ENCODE measurements around the gene HSPB7. TPM values are rescaled to one million over a fixed set of nuclear protein-coding genes. Genes with fewer than 3 reads are reported as not detected.
A peak's percentile ranks its signal among the peaks of the same experiment; 100 is the strongest.
"Not testable (repeated sequence)": the region's sequence is repeated elsewhere in the genome, so short reads cannot be mapped to it uniquely, and the experiment has no call there.

The HSPB7 gene
- total RNA-seq, 1 experiment from 2014 or later = not detected

DNA sequence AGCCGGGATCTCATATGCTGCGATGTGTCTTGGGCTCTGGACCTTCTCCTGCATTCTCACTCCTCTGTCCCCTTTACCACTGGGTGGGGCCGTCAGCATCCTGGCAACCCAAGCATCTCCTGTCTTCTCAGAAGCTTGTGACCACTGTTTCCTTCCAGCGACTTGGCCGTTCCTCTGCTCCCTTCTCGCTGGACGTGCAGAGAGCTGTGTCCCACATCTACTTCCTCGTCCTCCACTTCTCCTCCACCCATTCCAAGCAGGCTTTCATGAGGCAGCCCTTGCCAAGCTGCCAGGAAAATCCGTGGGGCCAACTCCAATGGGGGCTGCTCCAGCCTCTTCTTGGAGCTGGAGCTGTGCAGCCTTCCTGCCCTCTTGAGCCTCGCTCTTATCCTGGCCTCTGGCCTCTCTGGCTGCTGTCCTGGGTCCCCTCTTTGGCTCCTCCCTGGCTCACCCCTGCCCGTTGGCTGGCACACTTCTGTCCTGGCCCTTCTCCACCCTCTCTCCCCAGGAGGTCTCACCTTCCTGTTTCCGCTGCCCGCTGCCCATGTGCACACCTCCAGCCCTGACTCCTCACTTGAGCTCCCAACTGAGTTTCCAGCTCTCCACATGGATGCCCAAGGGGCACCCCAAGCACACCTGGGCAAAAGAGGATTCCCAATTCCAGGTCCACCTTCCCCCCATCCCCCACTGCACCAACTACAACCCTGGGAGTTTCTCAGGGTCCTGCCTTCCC is 46.9 kb upstream of the HSPB7 start:
- no peak overlapping the region for H3K4me3 Mint-ChIP-seq (ENCODE audit: low read depth, unreplicated experiment)

DNA sequence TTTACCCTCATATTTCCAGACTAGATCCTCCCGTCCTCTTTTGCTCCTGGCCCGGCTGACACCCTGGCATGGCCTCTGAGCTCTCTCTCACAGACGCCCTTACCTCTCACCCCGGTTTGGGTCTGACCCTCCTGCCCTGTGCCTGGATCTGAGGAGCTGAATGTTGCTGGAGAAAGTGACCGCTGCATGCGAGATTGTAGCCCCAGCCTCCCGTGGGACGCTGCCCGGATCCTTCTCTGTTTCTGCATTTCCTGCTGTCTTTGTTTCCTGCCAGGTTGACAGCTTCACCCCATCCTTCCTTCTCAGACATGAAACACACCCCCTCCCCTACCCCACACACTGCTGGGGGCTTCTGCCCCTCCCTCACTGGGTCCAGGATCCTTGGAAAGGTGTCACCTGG is 46.1 kb upstream of the HSPB7 start:
- H3K27me3 Mint-ChIP-seq (ENCODE audit: unreplicated experiment) = peaks cover 40% of the 10 kb centered on the region
- no TSS peak for BruUV-seq (replicated peaks)
- DNase-seq = no peak
- peaks cover 21% of the 10 kb centered on the region for H3K4me1 Mint-ChIP-seq (ENCODE audit: low read depth, unreplicated experiment)
- H3K27ac Mint-ChIP-seq (ENCODE audit: unreplicated experiment) = no peak overlapping the region
- CTCF ChIA-PET = no interaction called here
- H3K9me3 Mint-ChIP-seq (ENCODE audit: low read depth, unreplicated experiment) = no peaks in the 10 kb centered on the region
- no peak overlapping the region for H3K4me3 Mint-ChIP-seq (ENCODE audit: low read depth, unreplicated experiment)
- H3K36me3 Mint-ChIP-seq (ENCODE audit: insufficient read depth, unreplicated experiment) = no peaks in the 10 kb centered on the region
- intact Hi-C loops (cut with micrococcal nuclease; ENCODE audit: unreplicated experiment) = no loop called here
- TF ChIP-seq CTCF (IDR thresholded peaks at IDR 0.05; ENCODE audit: unreplicated experiment) = no peak

More for the DNA sequence above, 46.9 kb upstream of the HSPB7 start:
- peaks cover 21% of the 10 kb centered on the region for H3K4me1 Mint-ChIP-seq (ENCODE audit: low read depth, unreplicated experiment)
- BruUV-seq (replicated peaks) = no TSS peak
- CTCF ChIA-PET = no interaction called here
- TF ChIP-seq CTCF (IDR thresholded peaks at IDR 0.05; ENCODE audit: unreplicated experiment) = no peak
- peak overlapping the region; percentile 20 for H3K27ac Mint-ChIP-seq (ENCODE audit: unreplicated experiment)
- DNase-seq = no peak
- peaks cover 40% of the 10 kb centered on the region for H3K27me3 Mint-ChIP-seq (ENCODE audit: unreplicated experiment)
- intact Hi-C loops (cut with micrococcal nuclease; ENCODE audit: unreplicated experiment) = no loop called here
- no peaks in the 10 kb centered on the region for H3K36me3 Mint-ChIP-seq (ENCODE audit: insufficient read depth, unreplicated experiment)
- no peaks in the 10 kb centered on the region for H3K9me3 Mint-ChIP-seq (ENCODE audit: low read depth, unreplicated experiment)

DNA sequence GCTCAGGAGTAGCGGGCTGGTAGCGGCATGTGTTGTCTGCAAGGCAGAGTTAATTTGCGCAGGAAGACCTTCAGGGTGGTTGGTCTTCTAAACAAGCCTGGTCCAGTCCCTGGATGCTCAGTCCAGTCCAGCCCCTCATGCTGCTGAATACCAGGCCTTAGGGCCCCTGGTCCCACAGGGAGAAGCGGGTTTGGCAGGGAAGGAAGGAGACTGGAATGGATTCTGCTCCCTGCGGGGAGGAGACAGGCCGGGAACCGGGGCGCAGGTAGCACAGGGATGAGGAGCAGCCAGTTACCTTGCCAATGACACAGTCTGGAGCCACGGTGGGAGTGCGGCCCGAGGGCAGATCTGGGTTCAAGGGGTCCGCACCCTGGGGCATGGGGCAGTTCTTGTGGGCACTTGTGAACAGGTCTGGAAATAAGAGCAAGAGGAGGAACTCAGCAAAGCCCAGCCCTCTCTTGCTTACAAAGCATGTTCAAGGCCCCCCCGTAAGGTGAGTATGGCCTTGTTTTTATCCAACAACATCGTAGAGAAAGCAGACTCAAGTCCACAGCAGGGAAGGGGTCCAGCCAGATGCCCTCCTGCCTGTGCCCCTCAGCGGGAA is 45.5 kb upstream of the HSPB7 start:
- Mint-ChIP-seq H3K27me3 (ENCODE audit: unreplicated experiment) (peaks cover 40% of the 10 kb centered on the region), H3K27ac (ENCODE audit: unreplicated experiment) (no peak overlapping the region), H3K4me1 (ENCODE audit: low read depth, unreplicated experiment) (peaks cover 21% of the 10 kb centered on the region), H3K9me3 (ENCODE audit: low read depth, unreplicated experiment) (no peaks in the 10 kb centered on the region), H3K4me3 (ENCODE audit: low read depth, unreplicated experiment) (no peak overlapping the region), H3K36me3 (ENCODE audit: insufficient read depth, unreplicated experiment) (no peaks in the 10 kb centered on the region)
- CTCF ChIA-PET = no interaction called here
- TF ChIP-seq CTCF (IDR thresholded peaks at IDR 0.05; ENCODE audit: unreplicated experiment) = no peak
- no peak for DNase-seq
- no TSS peak for BruUV-seq (replicated peaks)
- intact Hi-C loops (cut with micrococcal nuclease; ENCODE audit: unreplicated experiment) = no loop called here

- DNase-seq = not testable (repeated sequence)
- peaks cover 17% of the 10 kb centered on the region for H3K4me1 Mint-ChIP-seq (ENCODE audit: low read depth, unreplicated experiment)
These were observed 44.8 kb upstream of the HSPB7 start for GRCh38 chr1:16062687-16063075.

DNA sequence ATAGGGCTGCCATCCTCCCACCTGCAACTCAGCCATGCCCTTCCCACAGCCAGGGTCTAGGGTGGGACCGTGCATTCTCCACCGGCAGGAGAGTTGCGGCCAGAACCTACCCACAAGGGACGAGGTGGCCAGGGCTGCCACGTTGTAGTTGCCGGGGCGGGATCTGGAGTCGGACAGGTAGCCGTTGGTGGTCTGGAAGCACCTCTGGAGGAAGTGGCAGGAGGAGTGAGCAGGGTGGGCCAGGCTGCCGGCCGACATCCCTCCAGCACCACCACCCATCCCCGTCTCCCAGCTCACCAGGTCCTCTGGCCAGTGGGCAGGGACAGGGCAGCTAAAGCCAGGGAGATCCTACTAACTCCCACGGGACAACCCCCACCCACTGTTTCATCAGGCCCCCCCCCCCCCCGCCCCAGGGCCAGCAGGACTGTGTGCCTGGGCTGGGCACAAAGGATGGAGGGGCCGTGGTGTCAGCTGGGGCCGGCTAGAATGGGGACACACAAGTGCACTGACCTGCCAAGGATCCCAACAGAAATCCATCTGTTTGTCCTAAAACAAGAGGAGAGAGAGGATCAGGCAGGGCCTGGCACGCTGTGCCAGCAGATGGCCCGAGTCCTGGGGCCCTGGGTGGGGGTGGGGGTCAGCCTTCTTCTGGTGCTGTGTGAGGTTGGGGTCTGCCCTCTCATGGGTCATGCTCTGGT is 44.3 kb upstream of the HSPB7 start:
- DNase-seq; H3K4me3 Mint-ChIP-seq (ENCODE audit: low read depth, unreplicated experiment); H3K36me3 Mint-ChIP-seq (ENCODE audit: insufficient read depth, unreplicated experiment); intact Hi-C loops (cut with micrococcal nuclease; ENCODE audit: unreplicated experiment); H3K27ac Mint-ChIP-seq (ENCODE audit: unreplicated experiment); CTCF ChIA-PET; BruUV-seq (replicated peaks); H3K9me3 Mint-ChIP-seq (ENCODE audit: low read depth, unreplicated experiment): not testable (repeated sequence)
- peaks cover 49% of the 10 kb centered on the region for H3K27me3 Mint-ChIP-seq (ENCODE audit: unreplicated experiment)
- peaks cover 13% of the 10 kb centered on the region for H3K4me1 Mint-ChIP-seq (ENCODE audit: low read depth, unreplicated experiment)

More at GRCh38 chr1:16062687-16063075, 44.8 kb upstream of the HSPB7 start:
- BruUV-seq (replicated peaks); H3K36me3 Mint-ChIP-seq (ENCODE audit: insufficient read depth, unreplicated experiment); H3K9me3 Mint-ChIP-seq (ENCODE audit: low read depth, unreplicated experiment); H3K4me3 Mint-ChIP-seq (ENCODE audit: low read depth, unreplicated experiment); intact Hi-C loops (cut with micrococcal nuclease; ENCODE audit: unreplicated experiment); H3K27ac Mint-ChIP-seq (ENCODE audit: unreplicated experiment); CTCF ChIA-PET: not testable (repeated sequence)
- peaks cover 44% of the 10 kb centered on the region for H3K27me3 Mint-ChIP-seq (ENCODE audit: unreplicated experiment)

Data from Calu3 (cell line).